Measurements from ENCODE around the gene RAD51. TPM values are rescaled to one million over a fixed set of nuclear protein-coding genes. Genes with fewer than 3 reads are reported as not detected.
"Not testable (repeated sequence)": the region's sequence is repeated elsewhere in the genome, so short reads cannot be mapped to it uniquely, and the experiment has no call there.

Gene RAD51
- 22.3 and 34.0 TPM in 2 replicates for total RNA-seq (2014; rRNA removed; shearing (Covaris generic); ENCODE audit: low replicate concordance)

GRCh38 chr15:40694688-40695468, at the start of gene RAD51:
Gene RAD51, plus strand, starts transcription at chr15:40695174. Its CDS starts 3,585 bp downstream, at chr15:40698759.
- DNase-seq (ENCODE audit: low read depth), result peak; percentile 91
- in situ Hi-C loops (cut with HindIII; ENCODE audit: low pct_unique_long_range_greater_than_20kb, low sequenced_read_pairs), result no loop called here

- no peak for DNase-seq (ENCODE audit: low read depth)
- in situ Hi-C loops (cut with HindIII; ENCODE audit: low pct_unique_long_range_greater_than_20kb, low sequenced_read_pairs), result no loop called here
Measured at GRCh38 chr15:40647523-40647922, 47.5 kb upstream of the RAD51 start.

- DNase-seq (ENCODE audit: low read depth), result no peak
- in situ Hi-C loops (cut with HindIII; ENCODE audit: low pct_unique_long_range_greater_than_20kb, low sequenced_read_pairs), result no loop called here
Measured at GRCh38 chr15:40650479-40650878, 44.5 kb upstream of the RAD51 start.

GRCh38 chr15:40660686-40661085, 34.3 kb upstream of the RAD51 start:
- in situ Hi-C loops (cut with HindIII; ENCODE audit: low pct_unique_long_range_greater_than_20kb, low sequenced_read_pairs), result no loop called here
- no peak for DNase-seq (ENCODE audit: low read depth)

GRCh38 chr15:40664909-40665308, 30.1 kb upstream of the RAD51 start:
- in situ Hi-C loops (cut with HindIII; ENCODE audit: low pct_unique_long_range_greater_than_20kb, low sequenced_read_pairs), result no loop called here
- DNase-seq (ENCODE audit: low read depth), result no peak

- DNase-seq (ENCODE audit: low read depth); in situ Hi-C loops (cut with HindIII; ENCODE audit: low pct_unique_long_range_greater_than_20kb, low sequenced_read_pairs): not testable (repeated sequence)
Measured at GRCh38 chr15:40676290-40676689, 18.7 kb upstream of the RAD51 start.

GRCh38 chr15:40676906-40677305, 18.1 kb upstream of the RAD51 start:
- DNase-seq (ENCODE audit: low read depth); in situ Hi-C loops (cut with HindIII; ENCODE audit: low pct_unique_long_range_greater_than_20kb, low sequenced_read_pairs): not testable (repeated sequence)

- DNase-seq (ENCODE audit: low read depth), result no peak
- in situ Hi-C loops (cut with HindIII; ENCODE audit: low pct_unique_long_range_greater_than_20kb, low sequenced_read_pairs), result no loop called here
Measured at GRCh38 chr15:40680151-40680550, 14.8 kb upstream of the RAD51 start.

- in situ Hi-C loops (cut with HindIII; ENCODE audit: low pct_unique_long_range_greater_than_20kb, low sequenced_read_pairs); DNase-seq (ENCODE audit: low read depth): not testable (repeated sequence)
Measured at GRCh38 chr15:40680959-40681358, 14.0 kb upstream of the RAD51 start.

GRCh38 chr15:40684381-40684780, 10.6 kb upstream of the RAD51 start:
- DNase-seq (ENCODE audit: low read depth), result no peak
- in situ Hi-C loops (cut with HindIII; ENCODE audit: low pct_unique_long_range_greater_than_20kb, low sequenced_read_pairs), result no loop called here

- DNase-seq (ENCODE audit: low read depth), result no peak
- in situ Hi-C loops (cut with HindIII; ENCODE audit: low pct_unique_long_range_greater_than_20kb, low sequenced_read_pairs), result no loop called here
Measured at GRCh38 chr15:40685376-40685775, 9.6 kb upstream of the RAD51 start.

- no peak for DNase-seq (ENCODE audit: low read depth)
- in situ Hi-C loops (cut with HindIII; ENCODE audit: low pct_unique_long_range_greater_than_20kb, low sequenced_read_pairs), result no loop called here
Measured at GRCh38 chr15:40688932-40689799, 5.8 kb upstream of the RAD51 start.

GRCh38 chr15:40691737-40692136, 3.2 kb upstream of the RAD51 start:
- in situ Hi-C loops (cut with HindIII; ENCODE audit: low pct_unique_long_range_greater_than_20kb, low sequenced_read_pairs), result no loop called here
- peak; percentile 44 for DNase-seq (ENCODE audit: low read depth)

- in situ Hi-C loops (cut with HindIII; ENCODE audit: low pct_unique_long_range_greater_than_20kb, low sequenced_read_pairs), result no loop called here
- DNase-seq (ENCODE audit: low read depth), result no peak
Measured at GRCh38 chr15:40693904-40694687, 878 bp upstream of the RAD51 start.

GRCh38 chr15:40695469-40695890, 506 bp downstream of the RAD51 start:
- in situ Hi-C loops (cut with HindIII; ENCODE audit: low pct_unique_long_range_greater_than_20kb, low sequenced_read_pairs), result no loop called here
- DNase-seq (ENCODE audit: low read depth), result no peak

GRCh38 chr15:40696228-40696627, 1.3 kb downstream of the RAD51 start:
- DNase-seq (ENCODE audit: low read depth), result no peak
- in situ Hi-C loops (cut with HindIII; ENCODE audit: low pct_unique_long_range_greater_than_20kb, low sequenced_read_pairs), result no loop called here

- in situ Hi-C loops (cut with HindIII; ENCODE audit: low pct_unique_long_range_greater_than_20kb, low sequenced_read_pairs), result no loop called here
- no peak for DNase-seq (ENCODE audit: low read depth)
Measured at GRCh38 chr15:40697916-40698315, 2.9 kb downstream of the RAD51 start.

GRCh38 chr15:40702077-40702476, 7.1 kb downstream of the RAD51 start:
- in situ Hi-C loops (cut with HindIII; ENCODE audit: low pct_unique_long_range_greater_than_20kb, low sequenced_read_pairs), result no loop called here
- DNase-seq (ENCODE audit: low read depth), result no peak

All from Caki2 (cell line).